GM12878 (cell line): ENCODE data around the gene MBD6. TPM values are rescaled to one million over a fixed set of nuclear protein-coding genes. Genes with fewer than 3 reads are reported as not detected.

ENCODE experiments used
- STAT3 ChIP-seq: IDR thresholded peaks from 2 replicates; pipeline ENCODE4 v1.6.1; 2011; ENCODE audit warnings: low read depth, low read length, improper control_type of control experiment
- YBX1 ChIP-seq: fragments of 450-650 bp; IDR thresholded peaks from 2 replicates; pipeline ENCODE4 v1.6.1; 2016; ENCODE audit warnings: antibody characterized with exemption
- polyA plus RNA-seq, 11 experiments: library from polyadenylated mRNA; depleted of rRNA in 4 of 11; unstranded in 6 of 11; stranded (reverse) in 5 of 11; fragments of >200 nt; fragmentation: Nextera tagmentation in 4 of 11; fragmentation: Illumina TruSeq in 1 of 11; extraction: Ambion mirVana in 4 of 11; extraction: Trizol in 1 of 11; gene quantifications; 1 replicate in 1 of 11; 2 replicates in 10 of 11; pipeline versions ENCODE4 v1.2.1 to v1.2.3, GENCODE V29; 2011 to 2016; ENCODE audit warnings: inconsistent platforms in 2 of 11, missing spikeins in 2 of 11, low read depth in 1 of 11
- total RNA-seq, 4 experiments: library from RNA; depleted of rRNA in 3 of 4; stranded (reverse); fragments of >200 nt in 3 of 4; fragmentation: Illumina TruSeq in 1 of 4; extraction: Trizol in 1 of 4; gene quantifications; 2 replicates each; pipeline versions ENCODE4 v1.2.1 to v1.2.3, GENCODE V29; 2013 to 2021
- TF ChIP-seq, protein P1 (sequence below): fragments of 450-650 bp; IDR thresholded peaks from 2 replicates; pipeline ENCODE4 v1.6.1; 2017; ENCODE audit warnings: borderline replicate concordance
- TF ChIP-seq, protein P2 (sequence below): IDR thresholded peaks from 2 replicates; pipeline ENCODE4 v1.6.1; 2012; ENCODE audit warnings: improper control_type of control experiment, low read depth, low read length; ENCODE audit not compliant: insufficient replicate concordance

Gene MBD6
- total and polyA plus RNA-seq, 10 of the 15 experiments (the other 5 are each of a cell fraction or from before 2014, with no cell fraction given) = 1.5 to 52.7 (median 6.8) TPM

DNA sequence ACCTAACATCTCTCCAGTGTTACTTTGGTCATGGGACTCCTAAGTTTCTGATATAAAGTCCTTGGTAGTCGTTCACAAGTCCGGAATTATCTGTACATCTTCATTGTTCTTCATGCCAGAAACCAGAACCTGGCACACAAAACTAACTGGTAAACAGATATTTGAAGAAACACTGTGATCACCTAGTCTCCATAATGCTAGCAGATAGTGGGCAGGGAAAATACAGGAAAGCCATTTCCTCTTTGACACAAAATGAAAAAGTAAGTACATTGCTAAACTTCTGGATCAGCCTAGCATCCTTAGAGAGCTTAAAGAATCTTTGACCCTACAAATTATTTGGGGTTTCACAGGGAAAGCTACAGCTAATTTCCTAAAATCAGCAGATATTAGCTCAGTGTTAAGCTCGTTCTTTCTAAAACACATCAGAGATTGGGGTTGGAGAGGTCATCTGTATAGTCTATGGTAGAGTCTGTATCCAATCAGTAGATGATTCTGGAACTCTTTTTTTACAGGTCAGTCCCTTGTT is 7.2 kb upstream of the MBD6 start (continued):
- TF ChIP-seq, protein P1, sequence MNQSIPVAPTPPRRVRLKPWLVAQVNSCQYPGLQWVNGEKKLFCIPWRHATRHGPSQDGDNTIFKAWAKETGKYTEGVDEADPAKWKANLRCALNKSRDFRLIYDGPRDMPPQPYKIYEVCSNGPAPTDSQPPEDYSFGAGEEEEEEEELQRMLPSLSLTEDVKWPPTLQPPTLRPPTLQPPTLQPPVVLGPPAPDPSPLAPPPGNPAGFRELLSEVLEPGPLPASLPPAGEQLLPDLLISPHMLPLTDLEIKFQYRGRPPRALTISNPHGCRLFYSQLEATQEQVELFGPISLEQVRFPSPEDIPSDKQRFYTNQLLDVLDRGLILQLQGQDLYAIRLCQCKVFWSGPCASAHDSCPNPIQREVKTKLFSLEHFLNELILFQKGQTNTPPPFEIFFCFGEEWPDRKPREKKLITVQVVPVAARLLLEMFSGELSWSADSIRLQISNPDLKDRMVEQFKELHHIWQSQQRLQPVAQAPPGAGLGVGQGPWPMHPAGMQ = no peak
- TF ChIP-seq, protein P2, sequence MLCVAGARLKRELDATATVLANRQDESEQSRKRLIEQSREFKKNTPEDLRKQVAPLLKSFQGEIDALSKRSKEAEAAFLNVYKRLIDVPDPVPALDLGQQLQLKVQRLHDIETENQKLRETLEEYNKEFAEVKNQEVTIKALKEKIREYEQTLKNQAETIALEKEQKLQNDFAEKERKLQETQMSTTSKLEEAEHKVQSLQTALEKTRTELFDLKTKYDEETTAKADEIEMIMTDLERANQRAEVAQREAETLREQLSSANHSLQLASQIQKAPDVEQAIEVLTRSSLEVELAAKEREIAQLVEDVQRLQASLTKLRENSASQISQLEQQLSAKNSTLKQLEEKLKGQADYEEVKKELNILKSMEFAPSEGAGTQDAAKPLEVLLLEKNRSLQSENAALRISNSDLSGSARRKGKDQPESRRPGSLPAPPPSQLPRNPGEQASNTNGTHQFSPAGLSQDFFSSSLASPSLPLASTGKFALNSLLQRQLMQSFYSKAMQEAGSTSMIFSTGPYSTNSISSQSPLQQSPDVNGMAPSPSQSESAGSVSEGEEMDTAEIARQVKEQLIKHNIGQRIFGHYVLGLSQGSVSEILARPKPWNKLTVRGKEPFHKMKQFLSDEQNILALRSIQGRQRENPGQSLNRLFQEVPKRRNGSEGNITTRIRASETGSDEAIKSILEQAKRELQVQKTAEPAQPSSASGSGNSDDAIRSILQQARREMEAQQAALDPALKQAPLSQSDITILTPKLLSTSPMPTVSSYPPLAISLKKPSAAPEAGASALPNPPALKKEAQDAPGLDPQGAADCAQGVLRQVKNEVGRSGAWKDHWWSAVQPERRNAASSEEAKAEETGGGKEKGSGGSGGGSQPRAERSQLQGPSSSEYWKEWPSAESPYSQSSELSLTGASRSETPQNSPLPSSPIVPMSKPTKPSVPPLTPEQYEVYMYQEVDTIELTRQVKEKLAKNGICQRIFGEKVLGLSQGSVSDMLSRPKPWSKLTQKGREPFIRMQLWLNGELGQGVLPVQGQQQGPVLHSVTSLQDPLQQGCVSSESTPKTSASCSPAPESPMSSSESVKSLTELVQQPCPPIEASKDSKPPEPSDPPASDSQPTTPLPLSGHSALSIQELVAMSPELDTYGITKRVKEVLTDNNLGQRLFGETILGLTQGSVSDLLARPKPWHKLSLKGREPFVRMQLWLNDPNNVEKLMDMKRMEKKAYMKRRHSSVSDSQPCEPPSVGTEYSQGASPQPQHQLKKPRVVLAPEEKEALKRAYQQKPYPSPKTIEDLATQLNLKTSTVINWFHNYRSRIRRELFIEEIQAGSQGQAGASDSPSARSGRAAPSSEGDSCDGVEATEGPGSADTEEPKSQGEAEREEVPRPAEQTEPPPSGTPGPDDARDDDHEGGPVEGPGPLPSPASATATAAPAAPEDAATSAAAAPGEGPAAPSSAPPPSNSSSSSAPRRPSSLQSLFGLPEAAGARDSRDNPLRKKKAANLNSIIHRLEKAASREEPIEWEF = no peak
- TF ChIP-seq STAT3 = no peak
- TF ChIP-seq YBX1 = no peak
